Measurements from ENCODE around the gene IFIH1.
A peak's percentile ranks its signal among the peaks of the same experiment; 100 is the strongest.

IFIH1 gene

GRCh38 chr2:162232027-162232426, 86.5 kb downstream of the IFIH1 start:
- TF ChIP-seq CTCF (IDR thresholded peaks at IDR 0.05; ENCODE audit: insufficient read depth, low read depth, low read length, missing control alignments) = no peak
- H3K4me3 ChIP-seq (ENCODE audit: low read length) = no peak overlapping the region
- peak; percentile 75 for DNase-seq (ENCODE audit: low read depth)

- TF ChIP-seq CTCF (IDR thresholded peaks at IDR 0.05; ENCODE audit: insufficient read depth, low read depth, low read length, missing control alignments) = no peak
- DNase-seq (ENCODE audit: low read depth) = no peak
- H3K4me3 ChIP-seq (ENCODE audit: low read length) = no peak overlapping the region
These were observed 87.7 kb downstream of the IFIH1 start for GRCh38 chr2:162230761-162231160.

GRCh38 chr2:162226836-162227235, 91.6 kb downstream of the IFIH1 start:
- no peak for DNase-seq (ENCODE audit: low read depth)
- H3K4me3 ChIP-seq (ENCODE audit: low read length) = no peak overlapping the region
- no peak for TF ChIP-seq CTCF (IDR thresholded peaks at IDR 0.05; ENCODE audit: insufficient read depth, low read depth, low read length, missing control alignments)

DNA sequence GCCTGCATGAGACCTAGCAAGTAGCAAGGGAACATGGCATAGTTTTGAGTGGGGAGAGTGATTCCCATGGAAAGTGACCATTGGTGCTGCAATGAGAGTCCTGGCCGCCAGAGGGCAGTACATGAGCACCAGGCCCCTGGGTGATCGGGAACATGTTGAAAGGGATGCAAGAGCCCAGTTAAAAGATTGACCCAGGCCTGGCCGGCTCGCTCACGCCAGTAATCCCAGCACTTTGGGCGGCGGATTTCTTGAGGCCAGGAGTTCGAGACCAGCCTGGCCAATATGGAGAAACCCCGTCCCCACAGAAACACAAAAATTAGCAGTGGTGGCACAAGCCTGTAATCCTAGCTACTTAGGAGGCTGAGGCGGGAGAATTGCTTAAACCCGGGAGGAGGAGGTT, 97.4 kb downstream of the IFIH1 start:
- DNase-seq (ENCODE audit: low read depth) = peak; percentile 70
- no peak overlapping the region for H3K4me3 ChIP-seq (ENCODE audit: low read length)
- peak; percentile 98 for TF ChIP-seq CTCF (IDR thresholded peaks at IDR 0.05; ENCODE audit: insufficient read depth, low read depth, low read length, missing control alignments)

DNA sequence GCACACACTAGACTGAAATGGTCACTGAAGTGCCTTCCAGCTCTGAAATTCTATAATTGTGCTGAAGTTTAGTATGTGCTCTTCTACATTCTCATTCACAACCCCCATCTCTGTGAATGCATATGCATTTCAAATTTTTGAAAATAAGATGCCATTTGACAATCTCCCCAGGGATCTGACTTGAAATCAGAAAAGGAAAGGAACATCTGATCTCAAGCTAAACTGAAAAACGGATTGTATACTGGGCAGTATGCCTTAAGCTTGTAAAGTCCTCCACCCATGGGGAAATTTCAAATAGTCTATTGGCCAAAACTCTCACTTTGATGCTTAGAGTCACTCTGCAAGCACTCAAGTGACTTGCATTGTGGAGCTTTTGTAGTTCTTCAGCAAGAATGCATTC, 98.1 kb downstream of the IFIH1 start:
- TF ChIP-seq CTCF (IDR thresholded peaks at IDR 0.05; ENCODE audit: insufficient read depth, low read depth, low read length, missing control alignments) = no peak
- DNase-seq (ENCODE audit: low read depth) = no peak
- H3K4me3 ChIP-seq (ENCODE audit: low read length) = no peak overlapping the region

DNA sequence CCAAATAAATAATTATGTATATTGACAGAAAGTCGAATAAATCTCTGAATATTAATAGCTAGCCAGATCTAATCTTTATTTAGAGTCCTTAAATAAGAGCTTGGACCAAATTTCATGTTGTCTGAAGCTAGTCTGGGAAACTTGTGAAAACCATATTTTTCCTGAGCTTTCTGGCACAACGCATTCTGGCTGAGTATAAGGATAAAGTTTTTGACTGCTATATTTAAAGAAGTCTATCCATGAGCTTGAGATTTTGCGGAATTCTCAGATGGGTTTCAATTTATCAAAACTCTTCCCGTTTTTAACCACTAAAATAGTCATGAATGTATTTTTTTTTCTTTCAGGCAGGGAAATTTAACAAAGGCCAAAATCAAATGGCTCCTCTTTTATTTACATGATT, 99.1 kb downstream of the IFIH1 start:
- DNase-seq (ENCODE audit: low read depth) = no peak
- H3K4me3 ChIP-seq (ENCODE audit: low read length) = no peak overlapping the region
- no peak for TF ChIP-seq CTCF (IDR thresholded peaks at IDR 0.05; ENCODE audit: insufficient read depth, low read depth, low read length, missing control alignments)

GRCh38 chr2:162217598-162217997, 100.9 kb downstream of the IFIH1 start:
- no peak for DNase-seq (ENCODE audit: low read depth)
- no peak for TF ChIP-seq CTCF (IDR thresholded peaks at IDR 0.05; ENCODE audit: insufficient read depth, low read depth, low read length, missing control alignments)
- H3K4me3 ChIP-seq (ENCODE audit: low read length) = no peak overlapping the region

Measured in epithelial cell of esophagus (primary cell).